OCI-M2 (cell line): ENCODE results near the gene IL16.
"Not testable (repeated sequence)": the region's sequence is repeated elsewhere in the genome, so short reads cannot be mapped to it uniquely, and the experiment has no call there.

Experiments
- DNase-seq: peaks from one replicate; lab custom pipeline; 2025; ENCODE audit not compliant: unreplicated experiment; lab: John Stamatoyannopoulos, UW

The IL16 gene

GRCh38 chr15:81309647-81310450 is 113.2 kb downstream of the IL16 start:
- DNase-seq = no peak

- DNase-seq = no peak
Measured at GRCh38 chr15:81310480-81310879, 113.8 kb downstream of the IL16 start.

- no peak for DNase-seq
Measured at GRCh38 chr15:81311752-81312464, 115.2 kb downstream of the IL16 start.

GRCh38 chr15:81312790-81313543 is 116.3 kb downstream of the IL16 start:
- DNase-seq = no peak

GRCh38 chr15:81313686-81314085 is 117.0 kb downstream of the IL16 start:
- DNase-seq = no peak

GRCh38 chr15:81314378-81314777 is 117.7 kb downstream of the IL16 start:
- no peak for DNase-seq

- DNase-seq = no peak
Measured at GRCh38 chr15:81315452-81316175, 118.9 kb downstream of the IL16 start.

- no peak for DNase-seq
Measured at GRCh38 chr15:81316267-81316666, 119.6 kb downstream of the IL16 start.

- no peak for DNase-seq
Measured at GRCh38 chr15:81317642-81318017, 121.0 kb downstream of the IL16 start.

- no peak for DNase-seq
Measured at GRCh38 chr15:81321667-81322066, 125.0 kb downstream of the IL16 start.

- no peak for DNase-seq
Measured at GRCh38 chr15:81322676-81323253, 126.1 kb downstream of the IL16 start.

- no peak for DNase-seq
Measured at GRCh38 chr15:81323559-81323943, 126.9 kb downstream of the IL16 start.

GRCh38 chr15:81323944-81324881 is 127.5 kb downstream of the IL16 start, which contains the start of gene STARD5:
Gene STARD5 (minus strand): TSS chr15:81324141. CDS start chr15:81324099, 42 bp downstream.
- peak; percentile 62 for DNase-seq

- DNase-seq = no peak
Measured at GRCh38 chr15:81326466-81327212, 130.0 kb downstream of the IL16 start.

GRCh38 chr15:81327516-81327915 is 130.8 kb downstream of the IL16 start:
- DNase-seq = no peak

GRCh38 chr15:81329446-81329845 is 132.8 kb downstream of the IL16 start:
- no peak for DNase-seq

- DNase-seq = no peak
Measured at GRCh38 chr15:81330366-81331090, 133.8 kb downstream of the IL16 start.

GRCh38 chr15:81331141-81331540 is 134.5 kb downstream of the IL16 start:
- not testable (repeated sequence) for DNase-seq
